Upper lobe of left lung (tissue), 4 donors: ENCODE measurements around the gene AGAP1.

Experiments
- CTCF ChIP-seq, 6 experiments: fragments of 450-650 bp in 4 of 6; fragments of 200-600 bp in 2 of 6; sonication (generic) in 2 of 6; IDR thresholded peaks; one replicate each; pipeline ENCODE4 v1.5.1; 2016 to 2019; ENCODE audit warnings: antibody characterized with exemption in 6 of 6
- POLR2AphosphoS5 ChIP-seq, 2 donors: sonication (generic); formaldehyde crosslinking; IDR thresholded peaks; one replicate each; pipeline ENCODE4 v1.5.1; 2017; ENCODE audit warnings: antibody characterized with exemption in 2 of 2

GRCh38 chr2:235591921-235592320, 98.1 kb downstream of the AGAP1 start:
- no peak for TF ChIP-seq POLR2AphosphoS5 (IDR thresholded peaks at IDR 0.05)
- TF ChIP-seq CTCF (IDR thresholded peaks at IDR 0.05), result no peak
